SHP77 (cell line): Measurements from ENCODE around the gene TESK1.
A peak's percentile ranks its signal among the peaks of the same experiment; 100 is the strongest.
"Not testable (repeated sequence)": the region's sequence is repeated elsewhere in the genome, so short reads cannot be mapped to it uniquely, and the experiment has no call there.

ENCODE experiments used
- DNase-seq, 2 experiments: peaks; one replicate each; lab custom pipeline; 2025; lab: John Stamatoyannopoulos, UW

The TESK1 gene

DNA sequence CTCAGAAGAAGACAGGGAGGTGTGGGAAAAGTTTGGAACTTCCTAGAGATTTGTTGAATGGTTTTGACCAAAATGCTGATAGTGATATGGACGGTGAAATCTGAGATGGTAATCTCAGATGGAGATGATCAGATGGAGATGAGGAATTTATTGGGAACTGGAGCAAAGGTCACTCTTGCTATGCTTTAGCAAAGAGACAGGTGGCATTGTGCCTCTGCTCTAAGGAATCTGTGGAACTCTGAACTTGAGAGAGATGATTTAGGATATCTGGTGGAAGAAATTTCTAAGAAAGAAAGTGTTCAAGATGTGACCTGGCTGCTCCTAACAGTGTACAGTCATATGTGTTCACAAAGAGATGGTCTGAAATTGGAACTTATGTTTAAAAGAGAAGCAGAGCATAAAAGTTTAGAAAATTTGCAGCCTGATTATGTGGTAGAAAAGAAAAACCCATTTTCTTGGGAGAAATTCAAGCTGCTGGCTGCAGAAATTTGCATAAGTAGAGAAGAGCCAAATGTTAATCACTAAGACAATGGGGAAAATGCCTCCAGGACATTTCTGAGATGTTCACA is 25.3 kb upstream of the TESK1 start:
- not testable (repeated sequence) for DNase-seq

DNA sequence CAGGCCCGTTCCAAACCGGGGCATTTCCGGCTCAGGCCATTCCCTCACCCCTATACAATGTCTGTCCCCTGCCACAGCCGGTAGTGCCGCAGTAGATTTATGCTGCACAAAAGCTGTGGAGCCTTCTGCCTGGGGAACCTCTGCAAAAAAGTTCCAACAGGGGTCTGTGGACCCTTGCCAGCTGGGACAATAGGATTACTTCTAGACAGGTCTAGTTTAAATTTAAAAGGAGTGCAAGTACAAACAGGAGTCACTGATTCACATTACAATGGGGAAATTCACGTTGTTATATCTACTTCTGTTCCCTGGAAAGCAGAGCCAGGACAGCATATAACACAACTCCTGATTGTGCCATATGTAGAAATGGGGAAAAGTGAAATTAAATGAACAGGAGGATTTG is 21.5 kb upstream of the TESK1 start:
- not testable (repeated sequence) for DNase-seq

DNA sequence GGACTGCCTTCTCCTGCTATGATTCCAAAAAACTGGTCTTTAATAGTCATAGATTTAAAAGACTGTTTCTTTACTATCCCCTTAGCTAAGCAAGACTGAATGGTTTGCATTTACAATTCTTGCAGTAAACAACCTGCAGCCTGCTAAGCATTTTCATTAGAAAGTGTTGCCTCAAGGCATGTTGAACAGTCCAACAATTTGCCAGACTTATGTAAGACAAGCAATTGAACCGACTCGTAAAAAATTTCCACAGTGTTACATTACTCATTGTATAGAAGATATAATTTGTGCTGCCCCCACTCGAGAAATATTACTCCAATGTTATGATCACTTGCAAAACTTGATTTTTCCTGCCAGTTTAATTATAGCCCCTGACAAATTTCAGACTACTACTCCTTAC is 20.4 kb upstream of the TESK1 start:
- DNase-seq = not testable (repeated sequence)

DNA sequence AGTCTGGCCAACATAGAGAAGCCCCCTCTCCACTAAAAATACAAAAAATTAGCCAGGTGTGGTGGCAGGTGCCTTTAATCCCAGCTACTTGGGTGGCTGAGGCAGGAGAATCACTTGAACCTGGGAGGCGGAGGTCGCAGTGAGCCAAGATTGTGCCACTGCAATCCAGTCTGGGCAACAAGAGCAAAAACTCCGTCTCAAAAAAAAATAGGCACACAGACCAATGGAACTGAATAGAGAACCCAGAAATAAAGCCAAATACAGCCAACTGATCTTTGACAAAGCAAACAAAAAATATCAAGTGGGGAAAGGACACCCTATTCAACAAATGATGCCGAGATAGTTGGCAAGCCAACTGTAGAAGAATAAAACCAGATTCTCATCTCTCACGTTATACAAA is 16.6 kb upstream of the TESK1 start:
- not testable (repeated sequence) for DNase-seq

DNA sequence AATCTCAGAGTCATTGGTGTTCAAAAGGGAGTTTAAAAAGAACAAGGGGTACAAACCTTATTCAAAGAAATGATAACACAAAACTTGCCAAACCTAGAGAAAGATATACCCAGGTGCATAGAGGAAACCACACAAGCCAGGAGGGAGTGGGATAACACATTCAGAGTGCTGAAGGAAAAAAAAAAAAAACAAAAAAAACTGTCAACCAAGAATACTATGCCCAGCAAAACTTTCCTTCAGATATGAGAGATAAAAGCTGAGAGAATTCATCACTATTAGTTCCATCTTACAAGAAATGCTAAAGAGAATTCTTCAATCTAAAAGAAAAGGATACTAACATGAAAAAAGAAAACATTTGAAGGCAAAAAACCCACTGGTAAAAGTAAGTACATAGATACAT is 11.5 kb upstream of the TESK1 start:
- DNase-seq = no peak

- DNase-seq = no peak
These were observed 10.6 kb upstream of the TESK1 start for GRCh38 chr9:35594471-35594870.

GRCh38 chr9:35596907-35597306 is 8.2 kb upstream of the TESK1 start:
- not testable (repeated sequence) for DNase-seq

DNA sequence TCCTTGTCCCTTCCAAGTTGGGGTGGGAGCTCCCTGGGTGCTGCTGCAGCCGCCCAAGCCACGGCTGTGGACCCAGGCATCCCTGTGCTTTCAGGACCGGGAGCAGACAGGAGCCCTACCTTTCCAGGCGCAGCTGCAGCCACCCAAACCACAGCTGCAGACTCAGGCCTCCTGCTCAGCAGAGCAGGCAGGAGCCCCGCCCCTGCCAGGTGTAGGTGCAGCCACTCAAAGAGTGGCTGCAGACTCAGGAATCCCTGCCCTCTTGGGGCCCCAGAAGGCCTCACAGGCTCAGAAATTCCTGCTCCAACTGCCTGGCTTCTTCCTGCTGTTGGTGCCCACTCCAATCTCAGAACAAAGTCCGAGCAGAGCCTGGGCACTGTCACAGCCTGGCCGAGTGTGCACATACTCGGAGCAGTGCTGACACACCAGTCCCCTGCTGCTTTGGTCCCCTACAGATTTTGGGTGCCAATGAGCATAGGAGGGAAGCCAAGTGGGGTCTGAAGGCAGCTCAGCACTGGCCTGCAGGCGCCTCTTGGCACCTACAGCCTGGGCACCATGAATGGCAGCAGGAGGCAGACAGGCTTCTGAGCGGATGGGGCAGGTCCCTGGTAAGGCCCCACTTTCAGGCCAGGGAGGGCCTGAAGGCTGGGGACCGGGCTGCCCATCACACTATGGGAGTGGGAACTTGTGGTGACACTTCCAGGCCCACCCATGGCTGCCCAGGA is 6.0 kb upstream of the TESK1 start:
- DNase-seq = no peak

DNA sequence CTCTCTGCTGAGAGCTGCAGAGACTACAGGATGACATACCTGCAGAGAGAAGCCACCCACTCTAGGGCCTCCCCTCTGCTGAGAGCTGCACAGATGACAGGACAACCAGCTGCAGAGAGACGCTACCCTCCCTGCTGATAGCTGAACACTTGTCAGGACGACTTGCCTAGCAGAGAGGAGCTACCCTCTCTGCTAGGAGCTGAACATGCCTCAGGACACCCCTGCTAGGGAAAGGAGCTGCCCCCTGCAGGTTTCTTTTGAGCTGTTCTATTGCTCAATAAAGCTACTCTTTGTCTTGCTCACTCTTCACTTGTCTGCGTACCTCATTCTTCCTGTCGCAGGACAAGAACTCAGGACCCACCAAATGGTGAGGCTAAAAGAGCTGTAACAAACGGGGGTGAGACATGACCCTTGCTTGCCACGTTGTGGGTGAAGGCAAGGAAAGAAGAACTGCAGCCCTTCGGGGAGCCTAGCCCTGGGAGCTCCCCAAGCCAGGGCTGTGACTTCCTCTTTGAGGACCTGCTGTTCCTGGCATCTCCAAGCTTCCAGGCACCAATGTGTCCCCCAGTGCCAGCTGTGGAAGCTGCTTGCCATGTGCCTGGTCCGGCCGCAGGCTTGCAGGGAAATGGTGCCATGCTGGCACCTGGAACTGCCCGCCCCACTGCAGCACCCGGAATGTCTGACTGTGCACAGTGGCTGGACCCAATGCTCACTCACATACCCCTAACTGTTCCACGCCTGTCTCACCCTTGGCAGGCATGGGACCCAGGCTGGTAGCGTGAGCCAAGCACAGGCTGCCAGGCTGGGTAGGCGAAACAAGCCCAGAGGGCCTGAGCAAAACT is 5.1 kb upstream of the TESK1 start:
- no peak for DNase-seq

GRCh38 chr9:35603506-35603985 is 1.5 kb upstream of the TESK1 start:
- no peak for DNase-seq

- DNase-seq = peak; percentile 90 to 95
These were observed 980 bp upstream of the TESK1 start for GRCh38 chr9:35603986-35604577.

DNA sequence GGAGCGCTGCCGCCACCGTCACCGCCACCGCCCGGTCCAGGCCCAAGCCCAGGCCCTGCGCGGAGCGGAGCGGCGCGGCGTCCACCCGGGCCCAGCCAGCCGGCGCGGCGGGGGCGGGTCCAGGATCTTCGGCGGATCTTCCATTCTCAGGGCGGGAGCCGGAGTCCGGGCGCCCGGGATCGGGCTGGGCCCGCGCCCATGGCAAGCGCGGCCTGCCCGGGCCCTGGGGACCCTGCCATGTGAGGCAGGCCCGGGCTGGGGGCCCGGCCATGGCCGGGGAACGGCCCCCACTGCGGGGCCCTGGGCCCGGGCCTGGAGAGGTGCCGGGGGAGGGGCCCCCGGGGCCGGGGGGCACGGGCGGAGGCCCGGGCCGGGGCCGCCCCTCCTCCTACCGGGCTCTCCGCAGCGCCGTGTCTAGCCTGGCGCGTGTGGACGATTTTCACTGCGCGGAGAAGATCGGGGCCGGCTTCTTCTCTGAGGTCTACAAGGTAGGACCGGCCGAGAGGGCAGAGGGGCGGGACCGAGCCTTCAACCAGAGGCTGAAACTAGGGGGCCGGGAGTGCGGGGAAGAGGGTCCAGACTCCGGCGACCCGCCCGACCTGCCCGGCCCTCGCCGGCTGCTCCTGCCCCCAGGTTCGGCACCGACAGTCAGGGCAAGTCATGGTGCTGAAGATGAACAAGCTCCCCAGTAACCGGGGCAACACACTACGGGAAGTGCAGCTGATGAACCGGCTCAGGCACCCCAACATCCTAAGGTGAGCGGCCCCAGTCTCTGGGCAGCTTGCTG is 482 bp downstream of the TESK1 start:
- no peak for DNase-seq

DNA sequence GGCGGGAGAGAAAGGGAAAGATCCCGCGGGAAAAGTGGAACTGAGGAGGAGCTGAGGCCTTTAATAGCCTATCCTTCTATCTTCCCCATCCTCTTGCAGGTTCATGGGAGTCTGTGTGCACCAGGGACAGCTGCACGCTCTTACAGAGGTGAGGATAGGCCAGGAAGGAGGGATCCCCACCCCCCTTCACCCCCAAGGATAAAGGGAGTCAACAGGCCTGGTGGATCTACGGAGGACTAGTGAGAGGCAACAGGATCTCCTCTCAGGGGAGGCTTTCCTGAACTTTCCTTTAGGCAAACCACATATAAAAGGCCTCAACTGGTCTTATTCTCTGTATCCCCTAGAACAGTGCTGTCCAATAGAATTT is 1.1 kb downstream of the TESK1 start:
- no peak for DNase-seq

GRCh38 chr9:35606726-35607125 is 1.7 kb downstream of the TESK1 start:
- DNase-seq = no peak

GRCh38 chr9:35608221-35608620 is 3.2 kb downstream of the TESK1 start:
- no peak for DNase-seq

DNA sequence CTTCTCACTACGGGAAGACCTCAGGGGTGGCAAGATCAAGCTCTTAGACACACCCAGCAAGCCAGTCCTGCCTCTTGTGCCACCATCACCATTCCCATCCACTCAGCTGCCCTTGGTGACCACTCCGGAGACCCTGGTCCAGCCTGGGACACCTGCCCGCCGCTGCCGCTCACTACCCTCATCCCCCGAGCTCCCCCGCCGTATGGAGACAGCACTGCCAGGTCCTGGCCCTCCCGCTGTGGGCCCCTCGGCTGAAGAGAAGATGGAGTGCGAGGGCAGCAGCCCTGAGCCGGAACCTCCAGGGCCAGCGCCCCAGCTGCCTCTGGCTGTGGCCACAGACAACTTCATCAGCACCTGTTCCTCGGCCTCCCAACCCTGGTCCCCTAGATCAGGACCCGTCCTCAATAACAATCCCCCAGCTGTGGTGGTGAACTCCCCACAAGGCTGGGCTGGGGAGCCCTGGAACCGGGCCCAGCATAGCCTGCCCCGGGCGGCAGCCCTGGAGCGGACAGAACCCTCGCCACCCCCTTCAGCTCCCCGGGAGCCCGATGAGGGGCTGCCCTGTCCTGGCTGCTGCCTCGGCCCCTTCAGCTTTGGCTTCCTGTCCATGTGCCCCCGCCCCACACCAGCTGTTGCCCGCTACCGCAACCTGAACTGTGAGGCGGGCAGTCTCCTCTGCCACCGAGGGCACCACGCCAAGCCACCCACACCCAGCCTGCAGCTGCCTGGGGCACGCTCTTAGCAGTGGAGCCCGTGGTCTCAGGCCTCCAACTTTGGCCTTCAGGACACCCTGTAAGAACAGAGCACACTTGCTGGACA is 4.1 kb downstream of the TESK1 start:
- DNase-seq = no peak

DNA sequence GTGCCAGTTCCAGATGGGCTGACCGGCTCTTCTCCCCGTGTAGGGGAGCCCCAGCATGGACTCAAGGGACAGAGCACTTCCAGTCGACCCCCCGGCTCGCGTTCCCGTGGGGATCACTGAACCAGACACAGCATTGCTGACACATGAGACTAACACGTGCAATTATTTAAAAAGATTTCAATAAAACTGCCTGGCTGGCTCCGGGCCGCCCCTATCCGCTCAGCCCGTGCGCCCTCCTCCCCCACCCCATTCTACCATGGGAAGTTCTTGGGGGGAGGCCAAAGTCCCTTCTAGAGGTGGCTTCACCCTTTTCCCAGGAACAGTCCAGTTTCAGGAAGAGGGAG is 4.7 kb downstream of the TESK1 start:
- no peak for DNase-seq

- DNase-seq = peak in 1 of 2 experiments; percentile 12
These were observed 6.3 kb downstream of the TESK1 start for GRCh38 chr9:35611230-35611797.

- not testable (repeated sequence) for DNase-seq
These were observed 7.0 kb downstream of the TESK1 start for GRCh38 chr9:35612066-35612465.

GRCh38 chr9:35612843-35613242 is 7.8 kb downstream of the TESK1 start:
- no peak for DNase-seq
